Fibroblast of skin of right biceps (primary cell): ENCODE measurements around the gene RGS7.
"Not testable (repeated sequence)": the region's sequence is repeated elsewhere in the genome, so short reads cannot be mapped to it uniquely, and the experiment has no call there.

ENCODE experiments used
- DNase-seq: peaks from one replicate; pipeline ENCODE4 v3.0.0-alpha.2; 2013

RGS7 gene

GRCh38 chr1:241270016-241270415 lies 87.0 kb downstream of the RGS7 start:
- DNase-seq: no peak

- DNase-seq: no peak
Measured at GRCh38 chr1:241269116-241269515, 87.9 kb downstream of the RGS7 start.

- no peak for DNase-seq
Measured at GRCh38 chr1:241266121-241266520, 90.9 kb downstream of the RGS7 start.

- no peak for DNase-seq
Measured at GRCh38 chr1:241265428-241265827, 91.6 kb downstream of the RGS7 start.

GRCh38 chr1:241263346-241263745 lies 93.7 kb downstream of the RGS7 start:
- DNase-seq: no peak

- DNase-seq: peak; percentile 4
Measured at GRCh38 chr1:241253471-241253870, 103.5 kb downstream of the RGS7 start.

- no peak for DNase-seq
Measured at GRCh38 chr1:241250465-241250864, 106.5 kb downstream of the RGS7 start.

- DNase-seq: no peak
Measured at GRCh38 chr1:241240069-241240468, 116.9 kb downstream of the RGS7 start.

GRCh38 chr1:241237873-241238272 lies 119.1 kb downstream of the RGS7 start:
- no peak for DNase-seq

GRCh38 chr1:241235256-241235897 lies 121.6 kb downstream of the RGS7 start:
- no peak for DNase-seq

- DNase-seq: no peak
Measured at GRCh38 chr1:241229711-241230110, 127.3 kb downstream of the RGS7 start.

GRCh38 chr1:241229216-241229615 lies 127.8 kb downstream of the RGS7 start:
- no peak for DNase-seq

GRCh38 chr1:241228339-241228738 lies 128.7 kb downstream of the RGS7 start:
- DNase-seq: no peak

GRCh38 chr1:241225741-241226140 lies 131.3 kb downstream of the RGS7 start:
- no peak for DNase-seq

- not testable (repeated sequence) for DNase-seq
Measured at GRCh38 chr1:241224189-241224588, 132.8 kb downstream of the RGS7 start.

- not testable (repeated sequence) for DNase-seq
Measured at GRCh38 chr1:241222813-241223212, 134.2 kb downstream of the RGS7 start.

- DNase-seq: no peak
Measured at GRCh38 chr1:241221319-241221718, 135.7 kb downstream of the RGS7 start.

GRCh38 chr1:241220913-241221312 lies 136.1 kb downstream of the RGS7 start:
- DNase-seq: not testable (repeated sequence)

- no peak for DNase-seq
Measured at GRCh38 chr1:241219449-241219848, 137.6 kb downstream of the RGS7 start.

GRCh38 chr1:241217516-241217915 lies 139.5 kb downstream of the RGS7 start:
- no peak for DNase-seq

- DNase-seq: no peak
Measured at GRCh38 chr1:241215683-241216082, 141.3 kb downstream of the RGS7 start.

GRCh38 chr1:241215203-241215602 lies 141.8 kb downstream of the RGS7 start:
- DNase-seq: no peak

- DNase-seq: no peak
Measured at GRCh38 chr1:241213139-241213538, 143.9 kb downstream of the RGS7 start.

- DNase-seq: no peak
Measured at GRCh38 chr1:241212628-241213027, 144.4 kb downstream of the RGS7 start.

GRCh38 chr1:241208910-241209379 lies 148.1 kb downstream of the RGS7 start:
- DNase-seq: no peak
